NCI-H187 treated with DMSO at 0.1 percent for 48 hours (cell line): ENCODE data around the gene MESD.

Experiments
- DNase-seq: peaks from one replicate; lab custom pipeline; 2025; lab: John Stamatoyannopoulos, UW

The MESD gene

DNA sequence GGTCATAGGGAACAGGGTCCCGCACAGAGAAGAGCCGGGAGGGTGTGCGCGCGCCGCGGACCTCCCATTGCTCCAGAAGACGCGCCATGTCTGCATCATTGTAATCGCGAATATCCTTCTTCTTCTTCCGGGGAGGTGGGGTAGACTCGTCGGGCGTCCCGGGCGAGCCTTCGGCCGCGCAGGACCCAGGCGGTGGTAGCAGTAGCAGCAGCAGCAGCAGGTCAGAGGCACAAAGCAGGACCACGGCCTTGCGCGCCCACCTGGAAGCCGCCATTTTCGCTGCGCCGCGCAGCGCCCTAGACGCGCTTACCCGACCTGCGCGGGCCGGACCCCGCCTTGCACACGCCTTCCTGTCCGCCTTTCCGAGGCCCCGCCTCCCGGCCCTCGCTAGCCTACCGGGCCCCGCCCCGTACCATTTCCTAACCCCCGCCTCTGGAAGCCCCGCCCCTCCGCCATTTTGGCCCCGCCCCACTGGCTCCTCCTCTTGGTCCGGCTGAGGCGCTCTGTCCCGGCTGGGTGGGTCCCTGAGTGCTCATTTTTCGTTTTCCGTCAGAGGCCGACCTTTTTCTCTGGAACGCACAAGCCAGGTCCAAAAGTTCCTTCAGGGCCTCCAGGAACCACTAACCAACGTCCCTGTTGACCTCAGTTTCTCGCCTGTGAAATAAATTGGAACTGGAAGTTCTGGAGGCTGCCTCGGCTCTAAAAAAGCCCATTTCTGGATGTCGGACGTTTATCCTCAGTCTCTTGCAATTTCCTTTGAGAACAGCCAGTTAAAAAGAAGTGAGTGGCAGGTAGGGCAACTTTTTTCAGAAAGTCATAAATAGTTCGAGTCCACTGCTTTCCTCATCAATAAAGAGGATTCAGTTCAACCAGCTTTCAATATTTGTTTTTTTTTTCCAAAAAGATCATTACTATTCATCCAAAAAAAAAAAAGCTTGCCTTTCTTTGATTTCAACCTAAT, at the start of gene MESD:
Gene MESD (minus strand): TSS at position 302 of the 961 bp plus-strand sequence. CDS start 28 bp downstream, at position 274.
- peak; percentile 20 for DNase-seq

DNA sequence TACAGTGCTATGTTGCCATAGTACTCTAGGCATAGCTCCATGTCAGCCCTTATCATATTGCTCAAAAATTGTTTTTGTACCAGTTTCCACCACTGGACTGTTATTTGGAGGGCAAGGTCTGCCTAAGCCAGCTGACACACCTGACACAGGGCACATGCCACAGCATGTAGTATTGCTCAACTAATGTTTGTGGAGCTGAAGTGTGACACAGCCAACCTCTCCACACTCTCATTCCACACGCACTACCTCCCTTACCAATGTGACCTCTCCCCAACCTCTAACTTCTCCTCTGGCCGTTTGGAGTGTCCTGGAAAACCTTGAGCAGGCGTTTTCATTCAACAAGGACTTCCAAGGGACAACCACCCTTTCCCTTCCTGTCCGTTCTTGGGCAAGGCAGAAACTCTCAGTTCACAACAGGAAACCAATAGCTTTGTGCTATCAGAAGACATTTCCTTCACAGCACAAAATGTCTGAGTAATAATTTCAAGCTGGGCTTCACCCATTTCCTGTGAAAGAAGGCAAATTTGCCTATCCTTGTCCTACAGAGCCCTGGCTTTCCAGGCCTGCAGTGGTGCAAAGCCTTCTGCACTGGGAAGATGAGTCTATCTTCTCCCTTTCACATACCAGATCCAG, 49.5 kb upstream of the MESD start:
- DNase-seq, result no peak

DNA sequence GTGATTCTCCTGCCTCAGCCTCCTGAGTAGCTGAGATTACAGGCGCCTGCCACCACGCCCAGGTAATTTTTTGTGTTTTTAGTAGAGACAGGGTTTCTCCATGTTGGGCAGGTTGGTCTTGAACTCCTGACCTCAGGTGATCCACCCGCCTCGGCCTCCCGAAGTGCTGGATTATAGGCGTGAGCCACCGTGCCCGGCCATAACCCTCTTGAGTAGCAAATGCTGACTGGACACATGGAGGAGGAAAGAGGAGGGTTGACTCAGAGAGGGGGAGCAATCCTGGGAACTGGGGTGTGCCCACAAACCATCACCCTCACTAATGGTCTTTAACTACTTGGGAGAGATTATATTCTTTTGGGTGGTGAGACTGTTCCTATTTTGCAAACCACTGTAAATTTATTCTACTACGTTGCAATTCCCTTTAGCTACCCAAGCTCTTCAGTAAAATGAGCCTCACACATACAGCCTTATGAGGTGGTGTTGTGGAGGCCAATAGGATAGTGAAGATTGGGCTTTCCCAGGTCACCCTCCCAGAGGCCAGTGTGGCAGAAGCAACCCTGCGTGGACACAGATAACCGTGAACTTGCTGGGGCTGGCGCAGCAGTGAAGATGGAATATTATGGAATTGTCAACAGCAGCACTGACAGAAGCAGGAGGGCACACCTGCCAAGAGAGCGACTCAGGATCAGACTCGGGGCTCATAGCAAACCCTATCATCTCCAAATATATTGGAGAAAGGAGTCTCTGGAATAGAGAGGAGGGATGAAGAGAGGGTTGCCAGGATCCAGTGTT, 48.5 kb upstream of the MESD start:
- DNase-seq, result no peak

DNA sequence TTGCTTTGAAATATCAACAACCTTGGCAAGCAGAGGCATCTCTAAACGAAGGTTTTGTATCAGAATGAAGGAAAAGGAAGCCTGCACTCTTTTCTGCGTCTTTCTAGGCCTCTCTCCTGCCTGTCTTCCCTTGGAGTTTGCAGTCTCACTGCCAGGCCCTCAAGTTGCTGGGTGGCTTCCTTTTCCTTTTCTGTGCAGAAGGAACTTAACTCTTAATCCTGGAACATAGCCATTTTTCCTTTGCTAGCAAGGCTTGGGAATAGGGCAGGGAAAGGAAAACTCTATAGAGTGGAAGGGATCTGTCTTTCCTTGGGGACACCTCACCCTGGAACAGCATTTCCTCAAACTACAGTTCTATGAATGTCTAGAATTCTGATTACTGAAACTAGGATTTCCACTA, 43.9 kb upstream of the MESD start:
- DNase-seq, result no peak

DNA sequence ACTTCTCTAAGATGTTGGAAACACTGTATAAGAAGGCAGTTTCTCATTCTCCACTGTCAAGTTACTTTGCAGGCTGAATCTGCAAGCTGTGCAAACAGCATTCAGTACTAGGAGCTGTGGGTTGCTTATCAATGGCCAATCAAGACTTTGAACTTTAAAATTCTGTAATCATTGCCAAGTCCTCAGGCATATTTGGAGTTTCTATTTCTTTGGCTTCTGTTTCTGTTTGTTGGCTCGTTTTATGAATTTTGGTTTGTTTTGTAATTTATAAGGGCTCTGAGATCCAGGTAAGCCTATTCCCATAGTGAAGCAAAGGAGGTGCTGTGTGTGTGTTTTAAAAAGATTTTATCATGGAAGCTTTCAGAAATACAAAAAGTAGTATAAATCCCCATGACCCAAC, 43.2 kb upstream of the MESD start:
- no peak for DNase-seq

DNA sequence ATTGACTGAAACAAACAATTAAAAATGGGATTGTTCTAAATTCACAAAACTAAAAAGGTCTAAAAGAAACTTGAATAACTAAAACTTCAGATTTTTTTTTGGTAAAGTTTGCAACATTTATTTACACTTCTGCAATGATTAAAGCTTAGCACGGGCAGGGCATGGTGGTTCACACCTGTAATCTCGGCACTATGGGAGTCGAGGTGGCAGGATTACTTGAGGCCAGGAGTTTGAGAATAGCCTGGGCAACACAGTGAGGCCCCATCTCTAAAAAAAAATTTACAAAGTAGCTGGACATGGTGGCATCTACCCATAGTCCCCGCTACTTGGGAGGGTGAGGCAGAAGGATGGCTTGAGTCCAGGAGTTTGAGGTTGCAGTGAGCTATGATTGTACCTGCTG, 42.7 kb upstream of the MESD start:
- DNase-seq, result no peak

DNA sequence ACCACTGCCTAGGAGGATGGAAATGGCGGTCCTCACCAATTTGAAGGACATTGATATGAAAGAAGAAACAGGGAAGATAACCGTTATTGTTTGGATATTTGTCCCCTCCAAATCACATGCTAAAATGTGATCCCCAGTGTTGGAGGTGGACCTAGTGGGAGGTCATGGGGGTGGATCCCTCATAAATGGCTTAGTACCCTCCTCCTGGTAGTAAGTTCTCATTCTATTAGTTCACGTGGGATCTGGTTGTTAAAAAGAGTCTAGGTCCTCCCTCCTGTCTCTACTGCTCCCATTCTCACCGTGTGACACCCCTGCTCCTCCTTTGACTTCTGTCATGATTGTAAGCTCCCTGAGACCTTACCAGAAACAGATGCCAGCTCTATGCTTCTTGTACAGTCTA, 41.6 kb upstream of the MESD start:
- DNase-seq, result no peak

DNA sequence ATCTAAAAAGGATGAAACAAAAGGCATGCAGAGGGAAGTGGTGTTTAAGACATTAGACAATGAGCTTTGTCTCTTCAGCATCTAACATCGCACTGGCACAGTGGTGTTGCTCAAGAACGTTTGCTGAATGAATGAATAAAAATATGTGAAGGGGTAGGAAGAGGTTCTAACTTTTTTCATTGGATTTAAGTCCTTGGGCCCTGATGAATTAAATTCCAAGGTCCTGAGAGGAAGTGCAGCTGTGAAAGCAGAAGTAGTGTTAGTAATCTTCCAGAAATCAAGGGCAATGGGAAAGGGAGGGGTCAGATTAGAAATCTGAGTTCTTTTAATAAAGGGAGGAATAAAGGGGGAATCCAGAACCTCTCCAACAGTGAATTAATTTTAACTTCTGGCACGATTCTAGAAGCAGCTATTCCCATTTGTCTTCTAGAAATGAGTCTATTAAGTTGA, 40.7 kb upstream of the MESD start:
- no peak for DNase-seq

DNA sequence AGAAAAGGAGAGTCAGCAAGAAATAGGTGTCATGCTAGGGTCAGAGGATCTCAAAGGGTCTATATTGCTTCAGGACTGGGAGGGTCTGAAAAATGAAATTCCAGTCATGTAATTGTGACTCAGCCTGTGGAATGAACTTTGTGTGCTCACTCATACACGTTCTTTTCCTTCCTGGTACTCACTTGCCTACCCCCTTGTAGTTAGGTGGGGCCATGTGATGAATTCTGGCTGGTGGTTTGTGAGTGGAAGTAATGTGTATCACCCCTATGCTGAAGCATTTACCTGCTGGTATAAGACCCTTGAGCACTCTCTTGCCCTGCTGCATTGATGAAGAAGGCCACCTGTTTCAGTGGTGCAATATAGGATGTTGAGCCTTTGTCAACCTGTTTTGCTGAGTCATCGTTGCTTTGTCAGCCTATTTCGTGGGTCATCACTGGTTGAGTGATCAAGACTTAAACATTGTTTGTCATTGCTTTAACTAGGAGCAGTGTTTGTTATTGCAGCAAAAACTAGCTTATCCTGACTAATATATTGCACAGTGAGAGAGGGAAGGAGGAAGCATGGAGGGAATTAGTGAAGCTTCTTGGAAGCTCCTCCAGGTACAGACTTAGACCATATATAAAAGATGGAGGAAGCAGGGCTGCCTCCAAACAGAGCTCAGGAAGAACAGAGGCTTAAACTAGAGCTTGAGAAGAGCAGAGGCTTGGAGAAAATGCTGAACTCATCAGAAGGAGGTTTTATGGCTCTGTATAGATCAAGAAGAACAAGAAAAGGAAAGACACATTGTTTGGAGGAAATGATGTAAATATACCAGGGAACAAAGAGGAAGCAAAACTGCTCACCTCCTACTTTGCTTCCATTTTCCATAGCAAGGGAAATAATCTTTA, 40.0 kb upstream of the MESD start:
- no peak for DNase-seq

DNA sequence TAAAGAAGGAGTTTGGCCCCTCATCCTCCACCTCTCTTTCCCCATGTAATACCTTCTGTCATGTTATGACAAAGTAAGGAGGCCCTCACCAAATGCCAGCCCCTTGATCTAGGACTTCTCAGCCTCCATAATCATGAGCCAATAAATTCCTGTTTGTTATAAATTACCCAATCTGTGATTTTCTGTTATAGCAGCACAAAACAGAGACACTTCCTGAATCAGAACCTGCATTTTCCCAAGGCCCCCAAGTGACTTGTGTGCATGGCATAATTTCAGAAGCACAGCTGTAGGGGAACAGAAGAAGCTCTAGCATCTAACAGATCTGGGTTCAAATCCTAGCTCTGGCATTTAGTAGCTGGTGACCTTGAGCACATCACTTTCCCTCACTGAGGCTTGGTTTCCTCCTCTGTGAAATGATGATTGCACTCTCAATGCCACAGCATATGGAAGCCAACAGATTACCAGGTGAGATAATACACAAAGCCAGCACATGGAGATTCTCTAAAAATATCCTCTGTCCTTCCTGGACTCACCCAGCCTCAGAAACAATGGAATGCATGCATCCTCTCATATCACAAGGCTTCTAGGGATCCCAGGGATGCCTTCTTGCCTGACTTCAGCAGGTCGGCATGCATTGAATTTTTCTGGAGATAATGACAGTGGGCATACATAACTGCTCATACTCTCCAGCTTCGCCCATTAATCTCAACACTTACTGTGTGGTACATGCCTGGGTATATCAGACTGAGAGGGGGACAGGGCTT, 37.4 kb upstream of the MESD start:
- DNase-seq, result no peak

DNA sequence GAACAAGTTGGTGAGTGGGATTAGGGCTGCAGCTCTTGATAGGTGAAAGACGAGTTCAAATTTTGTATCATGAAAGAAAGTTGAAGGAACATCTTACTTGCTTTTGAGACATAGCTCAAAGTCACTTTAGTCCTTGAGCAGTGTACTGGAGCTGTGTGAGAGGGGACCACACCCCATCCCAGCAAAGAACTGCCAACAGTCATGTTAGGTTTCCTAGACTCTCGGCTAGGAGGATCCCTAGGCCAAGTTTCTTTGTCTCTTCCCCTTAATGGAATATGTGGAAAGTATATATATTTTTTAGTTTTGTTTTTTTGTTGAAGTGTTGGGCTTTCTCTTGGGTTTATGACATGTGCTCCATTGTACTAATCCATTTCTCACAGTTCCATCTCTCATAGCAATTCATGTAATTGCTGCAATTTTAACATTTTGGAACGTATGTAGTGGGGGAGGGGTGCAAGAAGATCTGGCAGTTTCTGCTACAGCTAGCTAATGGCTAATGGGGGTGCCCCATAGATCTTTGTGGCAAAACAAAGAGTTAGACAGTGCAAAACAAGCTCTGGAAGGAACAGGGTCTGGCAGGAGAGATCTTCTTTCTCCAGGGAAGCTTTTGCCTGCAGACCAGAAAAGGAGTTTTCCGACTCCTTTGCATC, 36.2 kb upstream of the MESD start:
- no peak for DNase-seq

DNA sequence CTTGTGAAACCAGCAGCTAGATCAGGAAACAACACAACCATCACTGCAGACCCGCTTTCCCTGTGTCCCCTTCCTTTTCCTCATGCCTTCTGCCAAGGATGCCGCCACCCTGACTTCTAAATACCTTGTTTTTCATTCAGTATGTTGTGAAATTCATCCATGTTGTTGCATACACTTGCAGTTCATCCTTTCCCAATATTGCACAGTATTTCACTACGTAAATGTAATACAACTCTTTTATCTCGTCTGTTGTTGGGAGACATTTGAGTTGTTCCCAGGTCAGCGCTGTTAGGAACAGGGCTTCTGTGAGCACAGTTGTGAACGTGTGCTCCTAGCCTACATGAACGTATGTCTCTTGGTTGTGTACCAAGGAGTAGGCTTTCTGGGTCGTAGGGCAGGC, 35.3 kb upstream of the MESD start:
- no peak for DNase-seq

DNA sequence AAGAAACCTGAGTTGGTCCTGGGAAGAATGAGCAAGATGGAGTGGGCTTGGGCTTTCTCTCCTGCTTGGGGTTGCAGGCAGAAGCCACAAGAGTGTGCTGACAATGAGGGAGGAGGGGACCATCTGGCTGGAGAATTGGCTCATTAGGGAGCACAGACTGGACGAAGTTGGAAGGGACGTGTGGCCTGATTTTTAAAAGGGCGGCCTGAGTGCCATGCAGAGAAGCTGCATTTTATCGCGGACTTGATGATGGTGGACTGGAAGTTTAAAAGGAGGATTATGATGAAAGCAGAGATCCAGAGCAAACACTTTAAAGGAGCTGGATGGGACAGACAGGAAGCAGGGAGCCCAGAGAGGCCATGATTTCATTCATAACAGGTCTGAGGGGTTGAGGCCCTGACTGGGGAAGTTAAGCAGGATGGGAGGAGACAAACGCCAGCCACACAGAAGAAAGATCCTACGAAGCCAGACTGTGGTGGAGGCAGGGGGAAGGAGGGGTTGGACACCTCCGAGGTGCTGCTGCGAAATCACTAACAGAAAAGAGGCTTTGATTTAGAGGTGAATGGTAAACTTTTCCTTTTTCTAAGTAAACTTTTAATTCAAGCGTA, 34.8 kb upstream of the MESD start:
- DNase-seq, result no peak

DNA sequence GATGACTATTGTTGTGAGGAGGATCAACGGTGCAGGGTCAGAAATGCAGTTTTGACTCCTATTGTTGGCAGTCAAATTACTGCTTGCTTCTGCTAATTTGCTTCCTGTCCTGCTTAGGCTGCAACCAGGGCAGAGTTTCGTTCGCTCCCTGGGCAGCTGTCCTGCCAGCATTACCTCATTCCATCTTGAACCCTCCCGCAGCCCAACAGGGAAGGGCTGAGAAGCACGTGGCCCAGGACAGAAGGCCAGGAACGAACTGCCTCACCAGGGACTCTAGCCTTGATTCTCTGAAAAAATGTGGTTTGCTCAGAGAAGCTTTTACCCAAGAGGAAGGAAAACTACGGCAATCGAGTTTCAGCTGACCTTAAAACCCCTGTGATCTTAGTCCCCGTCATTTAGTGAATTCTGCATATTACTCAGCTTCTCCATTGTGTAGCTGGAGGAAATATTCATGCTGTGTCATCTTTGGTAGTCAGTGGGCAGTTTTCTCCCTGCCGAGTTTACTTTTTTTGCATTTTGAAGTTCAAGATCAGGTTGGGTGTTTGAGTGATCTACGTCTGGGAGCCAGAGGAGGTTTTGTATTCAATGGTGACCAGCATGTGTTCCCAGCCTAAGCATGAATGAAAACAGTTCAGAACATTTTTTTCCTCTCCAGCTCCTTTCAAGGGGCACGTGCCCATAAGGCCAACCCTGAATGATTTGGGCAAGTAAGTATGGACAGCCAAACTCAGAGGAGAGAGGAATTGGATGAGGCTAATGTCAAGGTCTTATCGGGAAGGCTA, 34.1 kb upstream of the MESD start:
- no peak for DNase-seq

DNA sequence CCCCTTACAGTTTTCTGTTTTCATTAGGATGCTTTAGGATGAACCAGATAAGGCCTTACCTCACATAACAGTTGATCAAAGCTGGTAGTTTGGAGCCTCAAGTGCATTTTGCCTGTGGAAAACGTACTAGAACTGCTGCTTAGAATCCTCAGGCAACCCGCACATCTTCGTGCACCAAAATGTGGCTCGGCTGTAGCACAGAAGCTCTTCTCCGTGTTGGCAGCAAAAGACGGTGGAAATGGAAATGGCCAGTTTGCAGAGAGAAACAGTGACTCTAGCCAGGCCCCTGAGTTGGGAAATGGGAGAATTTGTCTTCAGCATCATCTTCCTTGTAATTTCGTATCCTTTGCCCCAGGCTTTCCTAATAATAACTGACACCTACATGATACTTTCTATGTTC, 31.7 kb upstream of the MESD start:
- no peak for DNase-seq

DNA sequence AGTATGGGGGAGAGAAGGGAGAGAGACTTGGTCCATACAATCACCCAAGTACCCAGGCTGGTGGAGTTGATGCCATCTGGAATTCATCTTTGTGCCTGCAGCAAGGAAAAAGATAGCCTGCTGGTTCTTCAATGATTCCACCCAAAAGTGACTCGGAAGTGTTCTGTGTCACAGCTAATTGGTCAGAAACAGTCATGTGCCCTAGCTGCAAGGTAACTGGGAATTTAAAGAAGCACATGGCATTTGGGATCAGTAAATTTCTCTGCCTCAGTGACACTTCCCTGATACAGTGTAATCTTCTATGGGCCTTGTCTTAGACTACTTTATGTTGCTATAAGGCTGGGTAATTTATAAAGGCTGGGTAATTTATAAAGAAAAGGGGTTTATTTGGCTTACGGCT, 28.6 kb upstream of the MESD start:
- DNase-seq, result no peak

DNA sequence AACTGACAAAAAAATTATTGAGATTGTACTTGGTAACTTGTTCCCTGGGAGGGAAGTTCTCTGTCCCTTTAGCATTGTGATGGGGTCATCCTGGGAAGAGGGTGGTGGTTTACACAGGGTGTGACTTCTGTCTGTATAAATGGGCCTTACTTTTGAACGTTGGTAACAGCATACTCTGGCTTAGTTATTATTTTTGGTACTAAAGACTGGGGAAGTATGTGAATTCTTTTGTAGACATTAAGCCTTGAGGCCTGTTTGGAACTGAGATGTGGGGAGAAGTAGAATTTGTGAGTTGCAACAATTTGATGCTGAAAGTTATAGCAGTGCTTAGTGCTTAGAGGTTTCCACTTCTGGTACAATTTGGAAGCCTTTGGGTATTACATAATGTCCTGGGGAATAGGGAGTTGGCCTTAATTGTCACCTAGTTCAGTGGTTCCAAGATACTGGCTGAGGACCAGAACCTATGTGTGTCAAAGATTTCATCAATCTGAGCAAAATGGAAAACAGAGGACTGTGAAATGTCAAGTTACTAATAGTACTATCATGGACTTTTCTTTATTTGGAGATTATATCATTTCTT, 27.0 kb upstream of the MESD start:
- no peak for DNase-seq

DNA sequence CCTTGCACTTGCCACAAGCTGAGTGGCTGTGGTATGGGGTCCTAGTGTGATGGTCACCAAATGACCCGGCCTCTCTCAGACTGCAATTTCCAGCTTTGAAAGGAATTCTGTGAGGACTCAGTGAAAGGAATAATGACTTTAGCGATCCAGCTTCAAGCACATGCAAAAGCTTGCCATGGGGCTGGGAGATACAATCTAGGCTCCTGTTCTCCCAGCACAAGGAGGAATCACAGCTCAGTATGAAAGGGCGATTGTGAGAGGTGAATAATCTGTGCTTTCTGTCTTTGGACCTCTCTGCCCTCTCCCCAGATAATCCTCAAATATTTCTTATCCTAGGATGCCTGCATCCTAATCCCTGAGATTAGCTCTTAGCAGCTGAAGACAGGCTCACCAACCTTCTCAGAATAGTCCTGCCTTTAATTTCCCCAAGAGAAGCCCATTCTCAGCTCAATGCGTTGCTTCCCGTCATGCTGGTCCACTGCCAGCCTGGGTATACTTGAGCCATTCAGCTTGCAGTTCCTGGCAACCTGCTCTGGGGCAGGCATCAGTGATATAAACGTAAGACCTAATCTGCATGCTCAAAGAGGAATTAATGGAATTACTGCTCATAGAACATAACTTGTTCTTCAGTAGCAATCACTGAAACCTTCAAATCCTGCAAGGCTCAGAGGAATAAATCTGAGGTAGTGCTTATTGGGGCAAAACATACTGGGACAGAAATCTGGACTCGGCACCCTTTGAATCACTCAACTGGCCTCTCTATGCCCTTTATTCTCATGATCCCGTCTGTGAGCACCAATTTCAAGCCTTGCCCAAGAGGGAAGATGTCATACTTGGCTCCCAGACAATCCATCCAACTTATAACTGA, 26.2 kb upstream of the MESD start:
- no peak for DNase-seq
